Neural cell (in vitro differentiated cells): ENCODE data around the gene CYCS.

ENCODE experiments used
- EP300 ChIP-seq: fragments of 450-650 bp; conservative IDR thresholded peaks from 2 replicates; pipeline ENCODE4 v1.6.1; 2014; ENCODE audit warnings: antibody characterized with exemption, mild to moderate bottlenecking, moderate library complexity; ENCODE audit not compliant: poor library complexity, severe bottlenecking
- EZH2 ChIP-seq: fragments of 200-600, 300-800 bp; shearing (Covaris generic), sonication (generic); IDR thresholded peaks from 2 replicates; pipeline ENCODE4 v1.6.1; 2014; ENCODE audit warnings: antibody characterized with exemption, low read length, borderline replicate concordance, mild to moderate bottlenecking; ENCODE audit not compliant: insufficient read depth, poor library complexity, severe bottlenecking
- MXI1 ChIP-seq: fragments of 450-650 bp; conservative IDR thresholded peaks from 2 replicates; pipeline ENCODE4 v1.6.1; 2014; ENCODE audit warnings: antibody characterized with exemption, mild to moderate bottlenecking; ENCODE audit not compliant: poor library complexity, severe bottlenecking
- POLR2AphosphoS5 ChIP-seq: IDR thresholded peaks from 2 replicates; pipeline ENCODE4 v1.6.1; 2012
- RAD21 ChIP-seq: fragments of 450-650 bp; conservative IDR thresholded peaks from 2 replicates; pipeline ENCODE4 v1.6.1; 2014; ENCODE audit warnings: antibody characterized with exemption, mild to moderate bottlenecking, moderate library complexity
- TF ChIP-seq, protein P1 (sequence below): fragments of 450-650 bp; IDR thresholded peaks from 2 replicates; pipeline ENCODE4 v1.5.1; 2014; ENCODE audit warnings: antibody characterized with exemption, mild to moderate bottlenecking, moderate library complexity; ENCODE audit not compliant: poor library complexity, severe bottlenecking

DNA sequence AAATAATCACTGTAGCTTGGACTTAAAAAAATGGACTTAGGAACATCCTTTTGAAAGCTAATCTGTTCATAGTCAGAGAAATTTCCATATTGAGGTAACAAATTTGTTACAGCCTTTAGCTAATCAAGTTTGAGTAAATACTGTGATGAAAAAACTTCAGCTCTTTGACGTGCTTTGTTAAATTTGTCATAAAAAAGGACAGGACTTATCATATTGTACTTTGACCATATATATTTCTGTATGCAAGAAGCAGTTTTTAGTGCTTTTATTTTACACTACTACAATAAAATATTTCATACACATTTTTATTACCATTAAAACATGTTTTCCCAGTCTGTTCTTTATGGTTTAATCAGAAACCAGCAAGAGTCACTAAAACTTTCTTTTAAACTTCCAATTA lies 14.5 kb upstream of the CYCS start:
- no peak for TF ChIP-seq EZH2
- TF ChIP-seq, protein P1, sequence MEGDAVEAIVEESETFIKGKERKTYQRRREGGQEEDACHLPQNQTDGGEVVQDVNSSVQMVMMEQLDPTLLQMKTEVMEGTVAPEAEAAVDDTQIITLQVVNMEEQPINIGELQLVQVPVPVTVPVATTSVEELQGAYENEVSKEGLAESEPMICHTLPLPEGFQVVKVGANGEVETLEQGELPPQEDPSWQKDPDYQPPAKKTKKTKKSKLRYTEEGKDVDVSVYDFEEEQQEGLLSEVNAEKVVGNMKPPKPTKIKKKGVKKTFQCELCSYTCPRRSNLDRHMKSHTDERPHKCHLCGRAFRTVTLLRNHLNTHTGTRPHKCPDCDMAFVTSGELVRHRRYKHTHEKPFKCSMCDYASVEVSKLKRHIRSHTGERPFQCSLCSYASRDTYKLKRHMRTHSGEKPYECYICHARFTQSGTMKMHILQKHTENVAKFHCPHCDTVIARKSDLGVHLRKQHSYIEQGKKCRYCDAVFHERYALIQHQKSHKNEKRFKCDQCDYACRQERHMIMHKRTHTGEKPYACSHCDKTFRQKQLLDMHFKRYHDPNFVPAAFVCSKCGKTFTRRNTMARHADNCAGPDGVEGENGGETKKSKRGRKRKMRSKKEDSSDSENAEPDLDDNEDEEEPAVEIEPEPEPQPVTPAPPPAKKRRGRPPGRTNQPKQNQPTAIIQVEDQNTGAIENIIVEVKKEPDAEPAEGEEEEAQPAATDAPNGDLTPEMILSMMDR, result no peak
- no peak for TF ChIP-seq EP300
- TF ChIP-seq POLR2AphosphoS5, result no peak
- TF ChIP-seq MXI1, result no peak
- no peak for TF ChIP-seq RAD21
